ENCODE data around the gene MTREX. TPM values are rescaled to one million over a fixed set of nuclear protein-coding genes. Genes with fewer than 3 reads are reported as not detected.

The MTREX gene
- 10 to 100 TPM; 49.9 to 88.4 TPM for total RNA-seq
- 10 to 100 TPM; 17.4 to 22.0 TPM for polyA plus RNA-seq
- long read RNA-seq, donor 1, full-length matches to known transcripts, result 2 of 160 reads
- long read RNA-seq, donor 1, partial matches to known transcripts, result 139 of 160 reads
- long read RNA-seq, donor 1, other reads (novel, unspliced or antisense), result 19 of 160 reads
- long read RNA-seq, donor 2, full-length matches to known transcripts, result 1 of 86 reads
- long read RNA-seq, donor 2, partial matches to known transcripts, result 79 of 86 reads
- long read RNA-seq, donor 2, other reads (novel, unspliced or antisense), result 6 of 86 reads
- long read RNA-seq, donor 3, full-length matches to known transcripts, result 3 of 72 reads
- long read RNA-seq, donor 3, partial matches to known transcripts, result 28 of 72 reads
- long read RNA-seq, donor 3, other reads (novel, unspliced or antisense), result 41 of 72 reads
- long read RNA-seq, donor 4, partial matches to known transcripts, result 57 of 57 reads
- long read RNA-seq, donor 4, other reads (novel, unspliced or antisense), result 0 of 57 reads
- long read RNA-seq, donor 5, full-length matches to known transcripts, result 4 of 130 reads
- long read RNA-seq, donor 5, partial matches to known transcripts, result 63 of 130 reads
- long read RNA-seq, donor 5, other reads (novel, unspliced or antisense), result 63 of 130 reads

DNA sequence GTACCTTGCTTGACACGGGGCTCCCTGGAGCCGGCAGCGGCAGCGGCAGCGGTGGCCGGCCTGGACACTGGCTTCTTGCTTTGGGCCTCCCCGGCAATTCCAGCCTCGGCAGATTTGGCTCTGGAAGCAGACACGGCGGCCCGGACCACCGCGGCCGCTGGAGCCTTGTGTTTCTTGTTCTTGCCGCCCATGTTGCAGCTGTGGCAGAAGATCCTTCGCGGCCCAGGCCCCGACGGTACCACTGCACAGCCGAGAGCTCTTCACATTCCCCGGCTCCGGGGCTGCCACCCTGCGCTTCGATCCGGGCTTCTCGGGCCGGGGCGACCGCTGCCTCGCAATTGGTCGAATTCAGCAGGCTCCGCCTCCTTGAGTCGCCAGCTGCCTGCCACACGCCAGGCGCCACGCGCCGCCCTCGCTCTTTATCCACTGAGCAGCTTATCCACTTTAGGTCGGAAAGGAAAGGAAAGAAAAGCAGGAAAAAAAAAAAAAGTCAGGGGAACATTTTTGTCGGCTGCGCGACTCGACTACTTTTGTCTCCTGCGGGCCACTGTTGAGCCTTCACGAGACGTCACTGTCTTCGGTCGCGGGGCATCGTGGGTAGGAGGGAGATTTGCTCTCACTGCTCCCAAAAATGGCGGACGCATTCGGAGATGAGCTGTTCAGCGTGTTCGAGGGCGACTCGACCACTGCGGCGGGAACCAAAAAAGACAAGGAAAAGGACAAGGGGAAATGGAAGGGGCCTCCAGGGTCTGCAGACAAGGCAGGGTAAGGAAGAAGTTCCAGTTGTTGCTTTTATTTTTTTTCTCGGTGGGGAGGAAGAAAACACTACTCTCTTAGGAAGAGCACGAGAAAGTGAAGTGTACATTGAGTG lies at the start of gene MTREX, which contains the start of gene DHX29:
Gene MTREX (plus strand): TSS at position 607 of the 871 bp plus-strand sequence. CDS start 25 bp downstream, at position 632.
Gene DHX29 (minus strand): TSS at position 312 of the 871 bp plus-strand sequence. CDS start 121 bp downstream, at position 191.
- H3K4me1 ChIP-seq (ENCODE audit: control insufficient read depth in 5 of 5, insufficient read depth in 5 of 5, low read length in 5 of 5), result peaks cover 0 to 38% (median 9%) of the 10 kb centered on the region in 5 donors
- 0% methylated on average over 54 to 62 of the region's 62 CpGs for WGBS, 2 donors
- DNase-seq, result peak; percentile 95 to 98 (median 97)

DNA sequence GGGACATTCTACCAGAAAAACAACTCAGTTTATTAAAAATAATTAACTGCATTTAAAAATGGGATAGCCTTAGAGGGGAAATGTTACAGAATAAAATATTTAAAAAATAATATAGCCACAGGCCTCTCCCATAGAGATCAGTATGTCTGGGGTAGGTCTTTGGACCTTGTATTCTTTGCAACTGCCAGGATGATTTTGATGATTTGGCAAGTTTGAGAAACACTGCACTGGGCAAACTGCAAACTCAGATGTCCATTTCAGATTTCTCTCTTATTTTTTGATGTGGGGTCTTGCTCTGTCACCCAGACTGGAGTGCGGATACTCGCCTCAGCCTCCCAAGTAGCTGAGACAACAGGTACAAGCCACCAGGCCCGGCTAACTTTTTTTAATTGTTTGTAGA lies 49.5 kb upstream of the MTREX start:
- ATAC-seq (ENCODE audit: insufficient read depth, low FRiP score) (no peak), DNase-seq (no peak)
- Histone ChIP-seq H3K27me3 (ENCODE audit: control insufficient read depth in 3 of 3, insufficient read depth in 3 of 3, low read length in 2 of 3) (no peaks in the 10 kb centered on the region), H3K9me3 (ENCODE audit: control insufficient read depth in 4 of 4, insufficient read depth in 3 of 4, low read length in 3 of 4) (no peaks in the 10 kb centered on the region), H3K9ac (ENCODE audit: insufficient read depth in 1 of 2, low read length in 2 of 2) (no peak overlapping the region), H3K27ac (ENCODE audit: low read depth in 1 of 2, low read length in 1 of 2) (no peak overlapping the region), H3K4me1 (ENCODE audit: control insufficient read depth in 5 of 5, insufficient read depth in 5 of 5, low read length in 5 of 5) (no peaks in the 10 kb centered on the region), H3K36me3 (ENCODE audit: control insufficient read depth in 4 of 4, insufficient read depth in 4 of 4, low read length in 4 of 4) (peaks cover 10 to 40% (median 31%) of the 10 kb centered on the region in 4 donors), H3K4me3 (no peak overlapping the region)
- TF ChIP-seq CTCF (IDR thresholded peaks at IDR 0.05; ENCODE audit: control extremely low read depth, extremely low read depth), result no peak
- WGBS, 2 donors, result 95 to 97% methylated on average over 3 of the region's 3 CpGs

More for the DNA sequence above, at the start of gene MTREX, which contains the start of gene DHX29:
- no peaks in the 10 kb centered on the region for H3K9me3 ChIP-seq (ENCODE audit: control insufficient read depth in 4 of 4, insufficient read depth in 3 of 4, low read length in 3 of 4)
- no peaks in the 10 kb centered on the region for H3K27me3 ChIP-seq (ENCODE audit: control insufficient read depth in 3 of 3, insufficient read depth in 3 of 3, low read length in 2 of 3)
- TF ChIP-seq CTCF (IDR thresholded peaks at IDR 0.05; ENCODE audit: control extremely low read depth, extremely low read depth), result no peak
- H3K36me3 ChIP-seq (ENCODE audit: control insufficient read depth in 4 of 4, insufficient read depth in 4 of 4, low read length in 4 of 4), result peaks cover 0 to 1% (median 0%) of the 10 kb centered on the region in 4 donors
- H3K4me3 ChIP-seq, result peak within 1 kb of the TSS; percentile 92
- peak within 1 kb of the TSS; percentile 93 to 99 for H3K9ac ChIP-seq (ENCODE audit: insufficient read depth in 1 of 2, low read length in 2 of 2)
- peak within 1 kb of the TSS; percentile 78 to 98 for H3K27ac ChIP-seq (ENCODE audit: low read depth in 1 of 2, low read length in 1 of 2)
- ATAC-seq (ENCODE audit: insufficient read depth, low FRiP score), result peak; percentile 95

DNA sequence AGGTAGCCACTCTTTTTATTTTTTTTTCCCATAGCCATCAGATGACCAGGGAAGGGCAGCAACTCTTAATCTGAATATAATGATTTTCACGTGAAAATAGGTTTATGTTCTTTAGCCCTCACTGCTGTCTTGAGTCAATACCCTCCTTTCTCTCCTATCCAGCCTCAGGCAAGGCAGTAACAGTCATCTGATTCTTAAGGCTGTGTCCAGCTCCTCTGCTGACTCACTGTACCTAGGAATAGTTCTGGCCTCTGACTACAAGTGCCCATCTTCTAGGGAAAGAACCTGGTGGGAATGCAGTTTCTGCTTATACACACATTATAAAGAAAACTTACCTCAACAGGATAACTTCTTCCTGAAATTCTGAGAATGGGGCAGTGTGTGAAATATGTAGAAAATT lies 31.0 kb upstream of the MTREX start:
- no peaks in the 10 kb centered on the region for H3K4me1 ChIP-seq (ENCODE audit: control insufficient read depth in 5 of 5, insufficient read depth in 5 of 5, low read length in 5 of 5)
- H3K36me3 ChIP-seq (ENCODE audit: control insufficient read depth in 4 of 4, insufficient read depth in 4 of 4, low read length in 4 of 4), result peaks cover 14 to 38% (median 29%) of the 10 kb centered on the region in 4 donors
- H3K27me3 ChIP-seq (ENCODE audit: control insufficient read depth in 3 of 3, insufficient read depth in 3 of 3, low read length in 2 of 3), result no peaks in the 10 kb centered on the region
- ATAC-seq (ENCODE audit: insufficient read depth, low FRiP score), result no peak
- no peak overlapping the region for H3K27ac ChIP-seq (ENCODE audit: low read depth in 1 of 2, low read length in 1 of 2)
- no peaks in the 10 kb centered on the region for H3K9me3 ChIP-seq (ENCODE audit: control insufficient read depth in 4 of 4, insufficient read depth in 3 of 4, low read length in 3 of 4)
- WGBS, 2 donors, result 88 to 100% methylated on average over 1 of the region's 1 CpG
- no peak overlapping the region for H3K9ac ChIP-seq (ENCODE audit: insufficient read depth in 1 of 2, low read length in 2 of 2)
- no peak overlapping the region for H3K4me3 ChIP-seq
- no peak for DNase-seq
- no peak for TF ChIP-seq CTCF (IDR thresholded peaks at IDR 0.05; ENCODE audit: control extremely low read depth, extremely low read depth)

Measured in lung (tissue), 16 donors.